HG03159 (cell line): ENCODE data around the gene TBX20.
"Not testable (repeated sequence)": the region's sequence is repeated elsewhere in the genome, so short reads cannot be mapped to it uniquely, and the experiment has no call there.

ENCODE experiments used
- ATAC-seq: cut with Tn5 transposase; IDR thresholded peaks from one replicate; pipeline ENCODE4 v1.9.1; 2021; ENCODE audit warnings: mild to moderate bottlenecking, moderate library complexity; ENCODE audit not compliant: unreplicated experiment

TBX20 gene

DNA sequence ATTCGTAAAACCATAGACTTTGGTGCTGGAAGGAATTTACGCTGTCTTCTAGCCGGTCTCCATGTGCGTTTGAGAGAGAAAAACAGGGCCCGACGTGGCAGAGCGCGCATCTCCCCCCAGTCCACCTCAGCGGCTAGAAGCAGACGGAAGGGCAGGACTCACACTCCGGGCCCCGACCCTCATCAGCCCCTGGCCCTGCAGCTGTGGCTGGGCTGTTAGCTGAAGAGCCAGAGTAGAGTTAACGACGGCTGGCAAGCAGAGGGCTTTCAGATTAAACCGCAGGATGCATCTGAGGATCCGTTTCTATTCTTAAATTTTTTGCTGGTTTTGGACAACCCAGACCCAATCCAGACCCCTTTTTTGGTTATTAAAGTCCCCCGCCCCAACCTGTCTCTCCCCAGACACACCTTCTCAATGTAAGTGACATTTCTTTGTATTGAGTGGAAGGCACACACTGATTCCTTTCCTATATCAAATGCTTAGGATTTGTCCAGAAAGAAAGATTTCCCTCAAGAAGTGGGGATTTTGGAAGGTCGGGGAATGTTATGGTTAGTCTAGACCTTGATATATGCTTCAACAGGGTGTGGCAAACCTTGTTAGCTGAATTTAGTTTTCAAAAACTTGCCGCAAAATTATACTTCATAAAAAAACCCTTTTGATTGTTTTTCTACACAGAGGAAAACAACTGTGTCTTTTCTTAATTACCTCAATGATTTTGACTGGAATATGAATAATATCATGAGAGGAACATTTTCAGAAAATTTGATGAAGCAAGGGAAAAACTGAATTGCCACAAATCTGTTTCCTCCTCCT is 1.7 kb upstream of the TBX20 start:
- ATAC-seq, result no peak

GRCh38 chr7:35254496-35255442 is 869 bp upstream of the TBX20 start:
- no peak for ATAC-seq

GRCh38 chr7:35253460-35253709 is 515 bp downstream of the TBX20 start:
- no peak for ATAC-seq

DNA sequence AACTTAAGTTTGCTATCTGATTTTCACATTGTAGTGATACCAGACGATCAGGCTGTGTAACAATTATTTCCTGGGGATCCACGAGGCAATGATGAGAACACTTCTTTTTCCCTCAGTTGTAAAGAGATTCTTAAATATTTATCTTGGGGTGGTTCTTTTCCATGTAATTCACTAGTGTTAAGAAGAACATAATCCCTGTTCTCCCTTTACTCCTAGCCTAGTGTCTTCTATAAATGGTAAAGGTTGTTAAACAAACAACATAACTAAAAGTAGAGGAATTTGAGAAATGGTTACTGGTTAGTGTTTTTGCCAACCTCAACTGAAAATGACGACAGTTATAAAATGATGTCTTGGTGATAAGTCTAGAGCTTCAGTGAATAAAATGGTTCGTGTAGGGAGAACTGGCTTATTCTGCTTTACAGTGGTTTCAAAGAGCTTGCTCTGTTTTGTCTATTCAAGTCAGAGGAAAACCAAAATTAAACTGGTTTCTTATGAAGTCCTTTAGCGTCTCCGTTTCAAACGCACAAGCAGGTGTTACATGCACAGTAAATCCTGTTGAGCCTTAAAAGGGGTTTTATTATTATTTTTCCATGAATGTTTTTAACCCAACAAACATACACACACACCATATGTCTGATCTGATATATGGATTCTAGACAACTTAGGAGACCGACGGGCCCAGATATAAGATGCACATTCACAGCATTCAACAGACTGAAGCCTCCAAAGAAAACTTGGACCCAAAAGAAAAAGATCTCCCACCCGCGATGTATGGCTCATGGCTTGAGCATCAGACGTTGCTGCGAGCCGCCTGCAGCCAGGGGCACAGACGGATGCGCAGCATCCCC is 1.1 kb downstream of the TBX20 start:
- no peak for ATAC-seq

GRCh38 chr7:35251606-35252310 is 2.1 kb downstream of the TBX20 start:
- no peak for ATAC-seq

GRCh38 chr7:35250941-35251340 is 3.0 kb downstream of the TBX20 start:
- ATAC-seq, result no peak

DNA sequence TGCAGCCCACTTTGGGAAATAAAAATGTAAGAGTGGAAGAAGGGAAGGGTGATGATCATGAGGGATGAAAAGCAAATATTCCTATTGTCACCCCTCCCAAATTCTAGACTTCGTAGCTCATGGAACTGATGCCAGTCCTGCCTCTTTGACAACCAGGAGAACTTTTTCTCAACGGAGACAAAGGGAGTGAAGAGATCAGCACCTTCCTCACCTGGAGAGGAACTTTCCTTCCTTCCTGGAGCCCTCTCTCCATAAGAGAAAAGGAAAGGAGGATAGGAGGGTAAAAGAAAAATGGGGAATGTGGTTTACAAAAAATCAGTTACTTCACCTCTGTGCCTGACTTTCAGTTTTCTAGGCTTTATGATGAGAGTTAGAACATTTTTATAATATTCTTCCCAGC is 3.4 kb downstream of the TBX20 start:
- ATAC-seq, result no peak

GRCh38 chr7:35249537-35249907 is 4.4 kb downstream of the TBX20 start:
- no peak for ATAC-seq

DNA sequence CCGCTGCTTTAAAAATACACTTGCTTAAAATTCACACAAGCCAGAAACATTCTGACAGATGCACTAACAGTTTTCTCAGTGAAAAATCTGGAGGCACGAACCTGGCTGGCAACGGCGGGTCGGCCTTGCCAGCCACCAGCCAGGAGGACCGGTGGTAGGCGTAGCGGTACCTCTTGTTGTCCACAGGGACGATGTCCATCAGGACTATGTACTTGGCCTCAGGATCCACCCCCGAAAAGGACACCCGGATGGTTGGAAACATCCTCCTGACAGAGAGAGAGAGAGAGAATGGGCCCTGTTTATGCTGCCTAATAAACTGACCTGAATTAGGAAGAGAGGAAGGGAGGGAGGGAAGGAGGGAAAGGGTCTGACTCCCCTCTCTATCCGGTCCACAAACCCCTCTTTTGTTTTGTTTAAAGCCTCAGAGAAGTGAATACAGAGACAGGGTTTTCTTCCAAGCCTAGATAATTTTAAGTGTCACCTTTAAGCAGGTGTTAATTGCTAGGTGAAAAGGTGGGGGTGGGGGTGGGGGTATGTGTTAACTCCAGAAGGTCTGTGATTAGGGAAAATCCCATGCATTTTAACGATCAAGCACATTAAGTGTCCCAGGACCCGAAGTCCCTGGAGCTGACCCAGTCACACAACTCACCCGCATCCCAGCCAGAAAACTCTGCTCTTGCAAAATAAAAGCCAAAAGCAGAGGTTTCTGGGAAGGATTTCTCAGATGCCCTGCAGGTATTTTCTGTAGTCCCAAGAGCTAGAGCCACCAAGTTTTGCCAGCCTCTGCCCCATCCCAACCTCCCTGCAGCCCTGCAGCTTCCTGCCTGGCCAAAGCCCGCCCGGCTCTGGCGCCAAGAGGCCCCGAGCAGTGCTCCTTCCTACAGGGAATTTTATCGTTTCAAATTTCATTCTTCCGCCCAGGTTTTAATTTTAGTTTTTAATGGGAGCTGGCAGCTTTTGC is 5.0 kb downstream of the TBX20 start:
- ATAC-seq, result no peak

DNA sequence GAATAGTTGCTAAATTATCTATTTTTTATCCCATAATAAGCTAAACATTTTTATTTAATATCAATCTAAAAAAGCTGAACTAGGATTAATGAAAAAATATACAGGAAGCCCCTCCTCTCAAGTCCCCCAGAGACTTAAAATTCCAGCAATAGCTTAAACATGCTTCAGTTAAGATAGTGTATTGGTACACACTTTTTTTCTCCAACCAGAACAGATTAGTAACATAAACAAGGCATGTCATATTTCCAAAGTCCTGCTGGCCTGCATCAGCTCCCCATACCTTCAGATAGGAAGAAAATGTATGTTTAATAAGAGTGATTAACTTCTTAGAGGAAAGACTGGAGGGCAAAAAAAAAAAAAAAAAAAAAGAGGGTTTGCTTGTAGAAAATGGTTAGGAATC is 7.1 kb downstream of the TBX20 start:
- ATAC-seq, result no peak

DNA sequence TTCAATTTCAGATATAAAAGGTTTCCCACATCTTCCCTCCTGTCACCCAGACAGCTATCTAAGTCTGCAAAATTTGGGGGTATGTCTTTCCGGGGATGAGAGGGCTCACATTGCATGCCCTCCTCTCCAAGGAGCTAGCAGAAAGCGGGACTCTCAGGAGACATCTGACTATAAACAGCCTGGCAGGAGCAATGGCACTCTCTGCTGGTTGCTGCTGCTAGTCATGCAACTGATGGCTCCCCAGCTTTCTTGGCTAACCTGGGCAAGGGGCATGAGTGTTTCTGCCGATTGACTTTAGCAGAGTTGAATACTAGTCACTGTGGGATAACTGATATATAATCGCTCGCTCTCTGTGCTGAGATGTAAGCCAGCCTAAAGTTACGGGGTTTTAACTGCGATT is 12.0 kb downstream of the TBX20 start:
- no peak for ATAC-seq

GRCh38 chr7:35241436-35241835 is 12.5 kb downstream of the TBX20 start:
- no peak for ATAC-seq

DNA sequence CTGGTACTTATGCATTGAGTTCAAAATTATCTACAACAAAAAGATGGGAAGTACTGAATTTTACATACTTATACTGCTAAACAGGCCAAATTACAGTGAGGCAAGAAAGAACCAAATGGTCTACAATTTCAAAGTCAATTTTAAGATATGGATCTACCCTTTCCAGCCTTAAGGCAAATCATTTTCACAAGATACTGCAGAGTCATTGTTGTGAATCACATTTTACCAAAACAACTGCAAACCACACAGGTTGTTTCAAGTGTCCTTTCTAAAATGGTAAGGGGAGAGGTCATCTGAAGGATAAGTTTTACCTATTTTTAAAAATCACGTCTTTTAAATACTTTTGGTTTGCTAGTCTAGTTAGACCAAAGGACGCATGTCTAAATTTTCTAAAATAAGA is 12.9 kb downstream of the TBX20 start:
- not testable (repeated sequence) for ATAC-seq

GRCh38 chr7:35238456-35238855 is 15.4 kb downstream of the TBX20 start:
- not testable (repeated sequence) for ATAC-seq

DNA sequence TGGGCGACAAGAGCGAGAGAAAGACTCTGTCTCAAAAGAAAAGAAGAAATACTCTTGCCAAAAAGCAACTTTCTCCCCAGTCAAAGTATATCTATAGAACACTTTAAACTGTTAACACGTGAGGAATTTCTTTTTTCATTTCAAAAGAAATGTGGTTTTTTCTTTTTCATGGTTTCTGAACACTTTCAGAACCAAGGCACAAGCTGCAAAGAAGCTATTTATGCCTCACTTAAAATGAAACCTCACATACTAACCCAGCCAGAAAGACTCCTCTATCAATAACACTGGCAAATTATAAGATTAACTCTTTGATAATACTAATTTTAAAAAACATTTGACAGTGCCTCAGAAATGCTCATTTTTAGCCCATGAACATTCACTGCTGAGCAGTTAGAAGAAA is 20.9 kb downstream of the TBX20 start:
- ATAC-seq, result no peak

DNA sequence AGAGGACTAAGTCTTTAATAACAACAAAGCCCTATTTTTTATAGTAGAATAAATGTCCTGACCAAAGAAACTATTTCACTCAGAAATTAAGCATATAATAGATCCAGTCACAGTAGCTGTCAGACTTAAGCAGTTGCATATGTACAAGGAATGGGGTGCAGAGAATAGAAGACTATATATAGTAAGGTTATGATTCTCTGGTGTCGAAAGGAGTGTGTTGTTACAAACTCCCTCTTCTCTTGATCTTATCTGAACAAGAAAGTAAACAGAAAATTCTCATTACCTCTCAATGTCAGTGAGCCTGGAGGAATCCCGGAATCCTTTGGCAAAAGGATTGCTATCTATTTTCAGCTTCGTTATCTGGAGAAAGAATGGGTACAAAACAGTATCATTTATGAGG is 22.7 kb downstream of the TBX20 start:
- not testable (repeated sequence) for ATAC-seq

GRCh38 chr7:35229116-35229780 is 24.7 kb downstream of the TBX20 start:
- ATAC-seq, result not testable (repeated sequence)

DNA sequence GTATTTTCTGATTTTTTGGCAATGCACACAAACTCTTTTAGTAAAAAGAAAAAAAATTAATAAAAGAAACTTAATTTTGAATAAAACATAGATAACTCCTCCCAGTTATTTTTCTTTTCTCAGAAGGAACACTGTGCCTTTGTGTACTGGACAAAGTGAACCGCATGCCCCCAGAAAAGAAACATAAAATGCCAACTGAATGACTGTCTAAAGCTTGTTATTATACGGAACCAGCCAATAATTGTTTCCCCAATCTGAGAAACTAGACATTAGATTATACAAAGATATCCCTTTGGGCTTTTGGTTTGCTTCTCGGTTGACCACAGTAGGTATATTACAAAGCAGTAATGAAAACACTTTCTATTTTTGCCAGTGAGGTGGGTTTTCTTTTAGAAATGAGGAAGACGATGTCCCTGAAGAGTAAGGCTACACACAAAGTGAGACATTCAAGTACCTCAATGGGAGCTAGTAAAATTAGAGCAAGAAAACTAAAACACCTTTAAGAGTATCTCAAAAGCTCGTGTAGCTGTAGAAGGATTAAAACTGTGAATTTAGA is 25.3 kb downstream of the TBX20 start:
- peak; percentile 68 for ATAC-seq

DNA sequence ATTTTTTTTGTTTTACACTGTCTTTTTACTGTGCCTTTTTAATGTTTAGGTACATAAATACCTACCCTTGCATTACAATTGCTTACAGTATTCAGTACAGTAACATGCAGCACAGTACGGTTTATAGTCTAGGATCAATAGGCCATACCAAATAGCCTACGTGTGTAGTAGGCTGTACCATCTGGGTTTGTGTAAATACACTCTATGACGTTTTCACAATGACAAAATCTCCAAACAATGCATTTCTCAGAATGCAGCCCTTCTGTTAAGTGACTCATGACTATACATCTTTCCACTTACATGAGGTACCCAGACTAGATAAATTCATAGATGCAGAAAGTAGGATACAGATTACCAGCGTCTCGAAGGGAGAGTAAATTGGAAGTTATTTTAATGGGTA is 26.5 kb downstream of the TBX20 start:
- ATAC-seq, result not testable (repeated sequence)
